ENCODE measurements around the gene ARF1.

Gene ARF1

GRCh38 chr1:228048659-228049298 is 33.7 kb upstream of the ARF1 start:
- no peak for DNase-seq (ENCODE audit: low spot score)
- no peak for FAIRE-seq

GRCh38 chr1:228050571-228051231 is 31.8 kb upstream of the ARF1 start:
- no peak for DNase-seq (ENCODE audit: low spot score)
- FAIRE-seq = no peak

- FAIRE-seq (no peak), DNase-seq (ENCODE audit: low spot score) (no peak)
Observed at GRCh38 chr1:228058172-228058948, 24.1 kb upstream of the ARF1 start.

GRCh38 chr1:228058949-228059633 is 23.4 kb upstream of the ARF1 start:
- DNase-seq (ENCODE audit: low spot score) (no peak), FAIRE-seq (no peak)

- no peak for DNase-seq (ENCODE audit: low spot score)
- no peak for FAIRE-seq
Observed at GRCh38 chr1:228059634-228060457, 22.7 kb upstream of the ARF1 start.

GRCh38 chr1:228060458-228061190 is 21.9 kb upstream of the ARF1 start:
- no peak for FAIRE-seq
- DNase-seq (ENCODE audit: low spot score) = no peak

GRCh38 chr1:228061411-228062084 is 21.0 kb upstream of the ARF1 start:
- no peak for FAIRE-seq
- DNase-seq (ENCODE audit: low spot score) = no peak

GRCh38 chr1:228062085-228062791 is 20.3 kb upstream of the ARF1 start:
- DNase-seq (ENCODE audit: low spot score) (no peak), FAIRE-seq (no peak)

GRCh38 chr1:228062812-228063211 is 19.7 kb upstream of the ARF1 start:
- no peak for FAIRE-seq
- no peak for DNase-seq (ENCODE audit: low spot score)

- FAIRE-seq = no peak
Observed at GRCh38 chr1:228063251-228064191, 19.0 kb upstream of the ARF1 start.

GRCh38 chr1:228064296-228064695 is 18.2 kb upstream of the ARF1 start:
- FAIRE-seq = no peak

More at GRCh38 chr1:228063251-228064191, 19.0 kb upstream of the ARF1 start:
- no peak for DNase-seq (ENCODE audit: low spot score)

GRCh38 chr1:228064741-228065542 is 17.6 kb upstream of the ARF1 start:
- FAIRE-seq = no peak
- DNase-seq (ENCODE audit: low spot score) = no peak

More at GRCh38 chr1:228064296-228064695, 18.2 kb upstream of the ARF1 start:
- no peak for DNase-seq (ENCODE audit: low spot score)

GRCh38 chr1:228065543-228066347 is 16.8 kb upstream of the ARF1 start:
- FAIRE-seq (no peak), DNase-seq (ENCODE audit: low spot score) (no peak)

GRCh38 chr1:228066416-228066815 is 16.1 kb upstream of the ARF1 start:
- FAIRE-seq (no peak), DNase-seq (ENCODE audit: low spot score) (no peak)

GRCh38 chr1:228066891-228067654 is 15.4 kb upstream of the ARF1 start:
- no peak for DNase-seq (ENCODE audit: low spot score)
- FAIRE-seq = no peak

Measured in urothelium cell line (cell line).